AG09319 (cell line): ENCODE results near the gene PIAS1.
"Not testable (repeated sequence)": the region's sequence is repeated elsewhere in the genome, so short reads cannot be mapped to it uniquely, and the experiment has no call there.

Experiments
- DNase-seq: peaks from one replicate; pipeline ENCODE4 v3.0.0-alpha.2; 2010; ENCODE audit warnings: low read depth; ENCODE audit errors: extremely low read depth
- TF ChIP-seq, protein P1 (sequence below): IDR thresholded peaks from 2 replicates; pipeline ENCODE4 v1.5.1; 2011; ENCODE audit warnings: low read depth, mild to moderate bottlenecking, inconsistent platforms, low read length, moderate library complexity

The PIAS1 gene

DNA sequence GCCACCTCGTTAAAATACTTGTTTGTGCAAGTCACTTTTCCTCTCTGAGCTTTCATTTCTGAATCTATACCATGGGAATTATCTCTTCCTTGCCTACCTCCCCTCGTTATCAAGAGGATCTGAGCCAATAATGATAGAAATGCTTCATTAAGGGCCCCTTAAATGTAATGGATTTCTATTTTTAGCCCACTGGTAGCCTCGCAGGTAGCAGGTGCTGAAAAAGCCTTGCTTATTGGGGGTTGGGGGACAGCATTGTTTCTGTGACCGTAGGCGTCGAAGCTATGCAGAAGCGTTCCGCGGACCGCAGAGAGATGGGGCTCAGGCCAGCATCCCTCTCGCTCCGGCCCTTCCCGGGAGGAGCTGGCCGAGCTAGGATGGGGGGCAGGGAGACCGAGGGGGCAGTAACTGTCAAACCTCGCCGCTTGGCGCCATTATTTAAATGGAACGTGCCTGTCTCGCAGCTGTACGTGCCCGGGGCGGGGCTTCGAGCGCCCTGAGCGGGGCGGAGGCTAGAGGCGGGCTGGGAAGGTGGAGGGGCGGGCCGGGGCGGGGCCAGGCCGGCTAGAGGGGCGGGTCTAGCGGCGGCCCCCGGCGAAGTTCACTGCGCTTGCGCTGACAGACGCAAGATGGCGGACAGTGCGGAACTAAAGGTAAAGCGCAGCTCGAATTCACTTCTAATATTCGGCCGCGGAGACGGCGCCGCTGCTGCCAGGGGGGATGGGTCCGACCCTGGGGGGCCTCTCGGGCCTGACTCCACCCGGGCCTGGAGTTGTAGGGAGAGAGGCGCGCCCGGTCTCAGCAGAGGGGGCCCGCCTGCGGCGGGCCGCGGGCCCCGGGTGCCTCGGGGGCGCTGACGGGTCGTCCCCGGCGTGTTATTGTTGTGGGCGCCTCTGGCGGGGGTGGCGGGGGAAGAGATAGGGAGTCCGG is at the start of gene PIAS1:
TSS of gene PIAS1 (plus strand) at position 615 of the 927 bp plus-strand sequence. CDS start at position 627, 12 bp downstream.
- DNase-seq = peak; percentile 72
- TF ChIP-seq, protein P1, sequence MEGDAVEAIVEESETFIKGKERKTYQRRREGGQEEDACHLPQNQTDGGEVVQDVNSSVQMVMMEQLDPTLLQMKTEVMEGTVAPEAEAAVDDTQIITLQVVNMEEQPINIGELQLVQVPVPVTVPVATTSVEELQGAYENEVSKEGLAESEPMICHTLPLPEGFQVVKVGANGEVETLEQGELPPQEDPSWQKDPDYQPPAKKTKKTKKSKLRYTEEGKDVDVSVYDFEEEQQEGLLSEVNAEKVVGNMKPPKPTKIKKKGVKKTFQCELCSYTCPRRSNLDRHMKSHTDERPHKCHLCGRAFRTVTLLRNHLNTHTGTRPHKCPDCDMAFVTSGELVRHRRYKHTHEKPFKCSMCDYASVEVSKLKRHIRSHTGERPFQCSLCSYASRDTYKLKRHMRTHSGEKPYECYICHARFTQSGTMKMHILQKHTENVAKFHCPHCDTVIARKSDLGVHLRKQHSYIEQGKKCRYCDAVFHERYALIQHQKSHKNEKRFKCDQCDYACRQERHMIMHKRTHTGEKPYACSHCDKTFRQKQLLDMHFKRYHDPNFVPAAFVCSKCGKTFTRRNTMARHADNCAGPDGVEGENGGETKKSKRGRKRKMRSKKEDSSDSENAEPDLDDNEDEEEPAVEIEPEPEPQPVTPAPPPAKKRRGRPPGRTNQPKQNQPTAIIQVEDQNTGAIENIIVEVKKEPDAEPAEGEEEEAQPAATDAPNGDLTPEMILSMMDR = no peak

DNA sequence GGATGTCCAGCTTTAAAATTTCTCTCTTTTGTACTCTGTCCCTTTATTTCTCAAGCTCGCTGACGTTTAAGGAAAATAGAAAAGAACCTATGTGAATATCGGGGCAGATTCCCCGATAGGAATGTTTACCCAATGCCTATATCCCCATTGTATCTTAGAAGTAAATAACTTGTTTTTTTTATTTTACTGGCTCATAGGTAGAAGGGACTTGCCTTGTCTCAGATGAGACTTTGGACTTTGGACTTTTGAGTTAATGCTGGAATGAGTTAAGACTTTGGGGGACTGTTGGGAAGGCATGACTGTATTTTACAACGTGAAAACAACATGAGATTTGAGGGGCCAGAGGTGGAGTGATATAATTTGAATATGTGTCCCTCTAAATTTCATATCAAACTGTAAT is 46.5 kb upstream of the PIAS1 start:
- DNase-seq = not testable (repeated sequence)

DNA sequence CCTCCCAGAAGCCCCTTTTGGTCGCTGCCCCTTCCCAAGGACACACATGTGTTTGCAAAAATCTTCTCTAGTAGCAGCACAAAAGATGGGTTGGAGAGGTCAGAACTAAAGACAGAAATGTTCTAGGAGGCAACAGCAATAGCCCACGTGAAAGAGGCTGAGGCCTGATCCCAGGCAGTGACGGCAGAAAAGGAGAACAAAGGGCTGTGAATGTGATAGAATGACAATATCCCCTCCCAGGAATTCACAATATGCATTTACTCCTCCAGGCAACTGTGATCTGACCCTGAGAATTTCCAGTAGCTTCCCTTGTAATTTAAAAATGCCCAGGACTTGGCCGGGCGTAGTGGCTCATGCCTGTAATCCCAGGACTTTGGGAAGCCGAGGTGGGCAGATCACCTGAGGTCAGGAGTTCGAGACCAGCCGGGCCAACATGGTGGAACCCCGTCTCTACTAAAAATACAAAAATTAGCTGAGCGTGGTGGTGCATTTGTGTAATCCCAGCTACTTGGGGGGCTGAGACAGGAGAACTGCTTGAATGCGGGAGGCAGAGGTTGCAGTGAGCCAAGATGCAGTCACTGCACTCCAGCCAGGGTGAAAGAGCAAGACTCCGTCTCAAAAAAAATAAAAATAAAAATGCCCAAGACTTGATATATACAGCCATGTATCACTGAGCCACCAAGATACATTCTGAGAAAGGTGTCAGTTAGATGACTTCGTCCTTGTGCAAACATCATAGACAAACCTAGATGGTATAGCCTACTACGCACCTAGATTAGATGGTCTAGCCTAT is 43.6 kb upstream of the PIAS1 start:
- DNase-seq = no peak
- TF ChIP-seq, protein P1 = no peak

DNA sequence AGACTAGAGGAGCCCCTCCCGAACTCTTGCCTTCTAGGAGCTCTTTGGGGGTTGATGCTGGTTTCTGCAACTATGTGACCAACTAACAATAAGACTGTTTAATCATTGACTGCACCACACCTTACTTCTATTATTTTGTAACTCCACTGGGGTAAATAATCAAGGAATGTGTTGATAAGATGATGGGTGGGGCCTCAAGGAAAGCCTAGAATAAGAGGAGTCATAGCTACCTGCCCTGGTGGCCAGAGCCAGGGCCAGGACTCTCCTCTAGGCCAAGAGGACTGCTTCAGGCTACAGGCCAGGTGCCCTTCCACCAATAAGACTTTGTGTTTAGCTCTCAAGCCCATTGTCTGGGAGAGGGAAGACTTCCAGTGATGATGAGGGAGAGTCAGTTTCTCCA is 41.2 kb upstream of the PIAS1 start:
- TF ChIP-seq, protein P1 = no peak
- no peak for DNase-seq

DNA sequence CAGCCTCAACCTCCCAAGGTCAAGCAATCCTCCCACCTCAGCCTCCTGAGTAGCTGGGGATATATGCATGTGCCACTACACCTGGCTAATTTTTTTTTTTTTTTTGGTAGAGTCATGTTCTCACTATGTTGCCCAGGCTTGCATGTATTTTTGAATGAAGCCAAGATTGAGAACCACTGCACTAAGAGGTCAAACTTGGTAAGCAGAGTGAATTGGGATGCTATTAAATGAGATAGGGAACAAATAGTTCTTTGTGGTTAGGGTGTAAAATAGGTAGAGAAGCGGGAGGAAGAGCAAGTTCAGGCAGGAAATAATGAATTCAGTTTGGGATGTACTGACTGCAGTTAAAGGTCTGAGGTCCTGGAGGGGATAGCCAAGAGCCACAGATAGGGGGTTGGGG is 39.9 kb upstream of the PIAS1 start:
- TF ChIP-seq, protein P1 = no peak
- DNase-seq = no peak

DNA sequence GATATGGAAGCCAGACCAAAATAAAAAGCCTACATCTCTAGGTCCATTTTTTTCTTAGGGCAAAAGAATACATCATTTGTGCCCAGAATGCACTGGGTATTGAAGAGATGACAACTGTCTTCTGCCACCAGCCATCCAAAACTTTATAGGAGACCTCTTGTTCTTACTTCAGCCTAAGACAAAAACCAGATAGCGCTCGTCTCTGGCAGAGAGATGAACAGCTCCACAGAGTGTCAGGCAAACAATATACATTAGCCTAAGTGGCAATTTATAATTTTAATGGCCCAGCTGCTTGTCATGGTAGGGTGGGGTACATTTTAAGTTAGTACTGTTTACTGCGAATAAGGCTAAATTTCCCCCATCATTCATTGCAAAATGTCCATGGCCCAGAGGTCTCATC is 38.9 kb upstream of the PIAS1 start:
- TF ChIP-seq, protein P1 = no peak
- no peak for DNase-seq

DNA sequence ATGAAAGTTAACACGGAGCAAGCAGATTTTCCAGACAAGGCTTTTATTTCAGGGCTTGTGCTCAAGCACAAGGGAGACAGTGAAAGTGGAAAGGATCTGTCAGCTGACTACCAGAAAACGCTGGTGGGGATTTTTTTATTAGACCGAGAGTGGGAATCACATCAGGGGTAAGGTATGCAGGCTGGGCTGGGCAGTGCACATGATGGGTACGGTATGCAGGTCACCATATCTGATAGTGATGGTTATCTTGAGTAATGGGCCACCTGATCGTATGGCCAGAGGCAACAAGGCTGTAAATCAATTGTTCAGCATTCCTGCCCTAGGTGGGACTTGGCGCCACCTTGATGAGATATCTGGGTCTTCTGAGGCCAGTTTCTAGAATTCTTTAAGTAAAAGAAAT is 36.9 kb upstream of the PIAS1 start:
- DNase-seq = no peak
- TF ChIP-seq, protein P1 = no peak
